HG02759 (cell line): ENCODE results near the gene SPOCK1.

Source experiments
- ATAC-seq: cut with Tn5 transposase; IDR thresholded peaks from one replicate; pipeline ENCODE4 v1.9.1; 2021; ENCODE audit warnings: mild to moderate bottlenecking, moderate library complexity; ENCODE audit not compliant: unreplicated experiment

Gene SPOCK1

GRCh38 chr5:137231540-137231939 lies 267.6 kb downstream of the SPOCK1 start:
- no peak for ATAC-seq

GRCh38 chr5:137228816-137229215 lies 270.3 kb downstream of the SPOCK1 start:
- ATAC-seq: no peak

- no peak for ATAC-seq
These were observed 273.0 kb downstream of the SPOCK1 start for GRCh38 chr5:137226081-137226480.

GRCh38 chr5:137223324-137224295 lies 275.5 kb downstream of the SPOCK1 start:
- ATAC-seq: no peak

- ATAC-seq: no peak
These were observed 277.2 kb downstream of the SPOCK1 start for GRCh38 chr5:137221943-137222342.

GRCh38 chr5:137220523-137220927 lies 278.6 kb downstream of the SPOCK1 start:
- ATAC-seq: peak; percentile 82

GRCh38 chr5:137218896-137219295 lies 280.2 kb downstream of the SPOCK1 start:
- no peak for ATAC-seq

GRCh38 chr5:137218471-137218870 lies 280.7 kb downstream of the SPOCK1 start:
- ATAC-seq: no peak

- no peak for ATAC-seq
These were observed 281.4 kb downstream of the SPOCK1 start for GRCh38 chr5:137217599-137218200.

GRCh38 chr5:137216976-137217598 lies 282.0 kb downstream of the SPOCK1 start:
- ATAC-seq: no peak

GRCh38 chr5:137215780-137216179 lies 283.3 kb downstream of the SPOCK1 start:
- ATAC-seq: no peak

- ATAC-seq: no peak
These were observed 283.9 kb downstream of the SPOCK1 start for GRCh38 chr5:137215261-137215660.

- no peak for ATAC-seq
These were observed 284.5 kb downstream of the SPOCK1 start for GRCh38 chr5:137214446-137215189.

- ATAC-seq: no peak
These were observed 286.7 kb downstream of the SPOCK1 start for GRCh38 chr5:137212471-137212870.

- no peak for ATAC-seq
These were observed 289.8 kb downstream of the SPOCK1 start for GRCh38 chr5:137209232-137209809.

GRCh38 chr5:137207023-137207760 lies 291.9 kb downstream of the SPOCK1 start:
- no peak for ATAC-seq

- ATAC-seq: no peak
These were observed 293.0 kb downstream of the SPOCK1 start for GRCh38 chr5:137206030-137206715.

GRCh38 chr5:137205231-137206027 lies 293.7 kb downstream of the SPOCK1 start:
- no peak for ATAC-seq
